ENCODE measurements around the gene FAM120B.

GRCh38 chr6:170281331-170282292 lies 24.9 kb upstream of the FAM120B start:
- TF ChIP-seq CTCF (IDR thresholded peaks at IDR 0.05; ENCODE audit: low read length): no peak
- no peak for TF ChIP-seq EZH2 (IDR thresholded peaks at IDR 0.05; ENCODE audit: borderline replicate concordance, low read length)
